GM21619 (cell line): Measurements from ENCODE around the gene KRT36.

Experiments
- ATAC-seq: cut with Tn5 transposase; IDR thresholded peaks from one replicate; pipeline ENCODE4 v1.9.1; 2021; ENCODE audit not compliant: unreplicated experiment

KRT36 gene

DNA sequence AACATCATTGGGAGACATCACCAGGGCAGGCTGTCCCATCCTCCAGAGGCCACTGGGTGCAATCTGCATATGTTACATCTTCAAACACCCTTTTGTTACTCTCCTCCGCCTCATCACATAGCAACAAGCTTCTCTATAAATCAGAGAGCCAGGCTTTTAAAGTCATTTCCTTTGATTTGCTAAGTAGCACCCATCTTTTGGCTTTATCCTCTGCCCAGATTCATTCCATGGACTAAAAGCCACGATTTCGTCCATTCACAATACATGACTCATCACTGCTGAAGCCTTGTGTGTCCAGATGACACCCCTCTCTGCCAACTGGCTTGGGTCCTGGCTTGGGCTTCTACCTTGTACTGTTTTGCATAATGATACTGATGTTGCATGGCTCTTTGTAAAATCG, 47.0 kb downstream of the KRT36 start:
- ATAC-seq = no peak

DNA sequence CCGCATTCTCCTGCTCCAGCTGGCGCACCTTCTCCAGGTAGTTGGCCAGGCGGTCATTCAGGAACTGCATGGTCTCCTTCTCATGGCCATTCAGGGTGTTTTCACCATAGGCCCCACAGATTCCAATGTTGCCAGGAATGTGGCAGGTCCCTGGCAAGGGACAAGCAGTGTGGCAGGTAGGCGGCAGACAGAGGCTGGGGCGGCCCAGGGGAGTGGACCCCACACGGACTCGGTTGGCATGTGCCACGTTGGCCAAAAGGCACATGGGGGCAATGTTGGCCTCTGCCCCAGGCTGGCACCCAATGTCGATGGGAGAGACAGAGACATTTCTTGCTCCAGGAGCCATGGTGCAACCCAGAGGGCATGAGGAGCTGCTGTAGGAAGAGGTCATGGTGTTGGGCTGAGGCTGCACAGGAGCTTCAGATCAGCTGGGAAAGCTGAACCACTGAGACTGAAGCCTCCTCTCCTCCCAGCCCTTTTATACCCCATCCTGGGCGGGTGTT, 49.1 kb downstream of the KRT36 start, which contains the start of gene KRT38:
KRT38 (minus strand) TSS at position 453 of the 503 bp plus-strand sequence; CDS start at position 391, 62 bp downstream.
- no peak for ATAC-seq

DNA sequence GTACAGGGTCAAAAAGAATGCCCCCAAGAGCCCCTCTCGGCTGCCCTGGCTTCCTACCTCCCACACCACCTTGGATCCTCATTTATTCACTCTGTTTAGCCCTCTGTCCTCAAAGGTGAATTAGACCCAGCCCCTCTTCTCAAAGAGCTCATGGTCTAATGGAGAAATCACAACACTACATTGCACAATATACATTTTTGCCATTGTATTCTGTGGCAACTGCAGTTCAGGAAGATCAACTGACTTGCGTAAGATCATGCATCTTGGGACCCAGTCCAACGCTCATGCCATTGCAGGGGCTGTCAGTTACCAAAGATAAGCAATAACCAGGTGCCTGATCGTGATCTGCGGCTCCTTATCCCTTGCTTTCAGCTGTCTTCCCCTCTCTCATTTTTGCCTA, 50.3 kb downstream of the KRT36 start:
- ATAC-seq = no peak

DNA sequence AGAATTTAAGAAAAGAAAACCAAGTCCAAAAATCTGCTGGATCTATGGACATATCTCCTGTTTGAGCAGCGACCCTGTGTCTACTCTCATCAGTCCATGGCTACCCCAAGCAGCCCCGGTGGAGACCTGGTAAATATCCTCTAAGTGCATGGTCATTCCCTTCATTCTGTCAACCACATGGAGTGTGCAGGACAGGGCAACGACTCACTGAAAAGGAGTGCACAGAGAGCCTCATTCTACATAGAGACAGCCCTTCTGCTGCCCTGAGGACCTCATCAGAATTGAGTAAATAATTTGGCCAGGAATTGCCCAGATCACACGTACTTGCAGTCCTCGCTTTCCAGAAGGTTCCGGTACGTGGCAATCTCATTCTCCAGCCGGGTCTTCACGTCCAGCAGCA, 51.9 kb downstream of the KRT36 start:
- no peak for ATAC-seq

DNA sequence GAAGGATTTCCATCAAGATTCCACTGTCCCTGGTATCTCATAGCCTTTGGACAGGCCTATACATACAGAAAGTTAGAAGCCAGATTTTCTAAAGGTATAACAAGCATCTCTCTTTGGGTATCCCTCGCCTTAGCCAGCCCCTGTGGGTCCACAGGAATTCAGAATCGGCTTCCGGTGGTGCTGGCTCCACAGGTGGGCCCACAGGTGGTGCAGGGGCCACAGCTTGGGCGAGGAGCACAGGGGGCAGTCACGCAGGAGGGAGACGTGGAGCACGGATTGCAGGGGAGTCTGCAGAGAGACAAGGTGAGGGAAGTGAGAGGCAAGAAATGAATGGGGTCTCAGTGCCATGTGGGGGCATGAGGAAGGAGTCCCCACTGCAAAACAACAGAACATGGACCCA, 52.5 kb downstream of the KRT36 start:
- ATAC-seq = no peak
